B cell (primary cell): ENCODE measurements around the gene PDIA2.

Experiments
- EZH2 ChIP-seq: IDR thresholded peaks from 2 replicates; pipeline ENCODE4 v1.6.1; 2012; ENCODE audit warnings: borderline replicate concordance, low read depth, mild to moderate bottlenecking, moderate library complexity, low read length; ENCODE audit not compliant: insufficient read depth, poor library complexity, severe bottlenecking
- TF ChIP-seq, protein P1 (sequence below): fragments of 200-600 bp; IDR thresholded peaks from one replicate; pipeline ENCODE4 v1.8.0; 2022; ENCODE audit warnings: antibody characterized with exemption, mild to moderate bottlenecking

GRCh38 chr16:306911-307370 lies 24.0 kb downstream of the PDIA2 start:
- no peak for TF ChIP-seq EZH2
- TF ChIP-seq, protein P1, sequence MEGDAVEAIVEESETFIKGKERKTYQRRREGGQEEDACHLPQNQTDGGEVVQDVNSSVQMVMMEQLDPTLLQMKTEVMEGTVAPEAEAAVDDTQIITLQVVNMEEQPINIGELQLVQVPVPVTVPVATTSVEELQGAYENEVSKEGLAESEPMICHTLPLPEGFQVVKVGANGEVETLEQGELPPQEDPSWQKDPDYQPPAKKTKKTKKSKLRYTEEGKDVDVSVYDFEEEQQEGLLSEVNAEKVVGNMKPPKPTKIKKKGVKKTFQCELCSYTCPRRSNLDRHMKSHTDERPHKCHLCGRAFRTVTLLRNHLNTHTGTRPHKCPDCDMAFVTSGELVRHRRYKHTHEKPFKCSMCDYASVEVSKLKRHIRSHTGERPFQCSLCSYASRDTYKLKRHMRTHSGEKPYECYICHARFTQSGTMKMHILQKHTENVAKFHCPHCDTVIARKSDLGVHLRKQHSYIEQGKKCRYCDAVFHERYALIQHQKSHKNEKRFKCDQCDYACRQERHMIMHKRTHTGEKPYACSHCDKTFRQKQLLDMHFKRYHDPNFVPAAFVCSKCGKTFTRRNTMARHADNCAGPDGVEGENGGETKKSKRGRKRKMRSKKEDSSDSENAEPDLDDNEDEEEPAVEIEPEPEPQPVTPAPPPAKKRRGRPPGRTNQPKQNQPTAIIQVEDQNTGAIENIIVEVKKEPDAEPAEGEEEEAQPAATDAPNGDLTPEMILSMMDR: no peak
